HCT116 (cell line): ENCODE measurements around the gene LSS. TPM values are rescaled to one million over a fixed set of nuclear protein-coding genes. Genes with fewer than 3 reads are reported as not detected.

Source experiments
- ATAC-seq: fragments of 200-7000 bp; cut with Tn5 transposase; 2 replicates; pipeline ENCODE4 v1.9.1; 2020; ENCODE audit warnings: mild to moderate bottlenecking, moderate library complexity
- BruUV-seq: library from RNA; stranded (reverse); fragments of 400-500 nt; replicated peaks from 2 replicates; lab custom pipeline; 2021; lab: Mats Ljungman, UMichigan
- CTCF ChIA-PET: fragments of 300-600 bp; sonication (Branson Sonifier 250); formaldehyde crosslinking; loops from one replicate; lab custom pipeline; 2021; ENCODE audit warnings: antibody characterized with exemption; lab: Charles Lee
- POLR2A ChIA-PET: fragments of 300-600, 350-600 bp; sonication (Branson Sonifier 250); formaldehyde crosslinking; loops from one replicate; lab custom pipeline; 2021; ENCODE audit warnings: antibody characterized with exemption; lab: Charles Lee
- RAD21 ChIA-PET, 2 experiments: fragments of 300-600 bp; sonication (Branson Sonifier 250); formaldehyde crosslinking; loops; one replicate each; lab custom pipeline; 2023; ENCODE audit warnings: low total read pairs in 2 of 2; ENCODE audit not compliant: uncharacterized antibody in 2 of 2, unreplicated experiment in 2 of 2, low non-redundant PET in 1 of 2; lab: Charles Lee
- DNase-seq: peaks from one replicate; pipeline ENCODE4 v3.0.0-alpha.2; 2010; ENCODE audit warnings: low read depth, low spot score
- H2AFZ ChIP-seq: fragments of 200-600 bp; shearing (Covaris generic), sonication (generic); 2 replicates; pipeline ENCODE4 v1.6.1; 2017; ENCODE audit warnings: low read depth, mixed run types, mixed read lengths, antibody characterized with exemption, low read length; ENCODE audit not compliant: poor library complexity, severe bottlenecking
- H3K27ac ChIP-seq: 2 replicates; pipeline ENCODE4 v1.5.1; 2012; ENCODE audit warnings: low read depth, low read length
- H3K27me3 ChIP-seq: fragments of 200-600 bp; sonication (generic); 2 replicates; pipeline ENCODE4 v1.6.1; 2016; ENCODE audit warnings: mixed run types, low read length, mixed read lengths; ENCODE audit not compliant: insufficient read depth
- H3K36me3 ChIP-seq, 2 experiments: fragments of 200-500 bp in 1 of 2; fragments of 200-600 bp in 1 of 2; sonication (Bioruptor generic) in 1 of 2; sonication (generic) in 1 of 2; 2 replicates each; pipeline versions ENCODE4 v1.5.1 to v1.6.1; 2014 to 2016; ENCODE audit warnings: low read length in 2 of 2, inconsistent platforms in 1 of 2, mixed read lengths in 1 of 2, mixed run types in 1 of 2; ENCODE audit not compliant: insufficient read depth in 2 of 2, control insufficient read depth in 1 of 2
- H3K4me1 ChIP-seq, 2 experiments: fragments of 200-600 bp in 1 of 2; sonication (generic) in 1 of 2; 2 replicates each; pipeline versions ENCODE4 v1.5.1 to v1.6.1; 2012 to 2017; ENCODE audit warnings: low read length in 2 of 2, inconsistent platforms in 1 of 2, mild to moderate bottlenecking in 1 of 2, mixed read lengths in 1 of 2, mixed run types in 1 of 2, moderate library complexity in 1 of 2; ENCODE audit not compliant: insufficient read depth in 2 of 2, control insufficient read depth in 1 of 2
- H3K4me2 ChIP-seq: fragments of 200-600 bp; sonication (generic); 2 replicates; pipeline ENCODE4 v1.6.1; 2017; ENCODE audit warnings: mixed run types, low read length, mixed read lengths
- H3K4me3 ChIP-seq, 2 experiments: fragments of 200-600 bp in 1 of 2; sonication (generic) in 1 of 2; replicated peaks in 1 of 2; 2 replicates each; pipeline ENCODE4 v1.5.1; 2011 to 2016; ENCODE audit warnings: low read length in 2 of 2, control low read depth in 1 of 2, low read depth in 1 of 2, mild to moderate bottlenecking in 1 of 2, mixed read lengths in 1 of 2, mixed run types in 1 of 2
- H3K79me2 ChIP-seq: fragments of 200-600 bp; sonication (generic); 2 replicates; pipeline ENCODE4 v1.6.1; 2017; ENCODE audit warnings: mild to moderate bottlenecking, mixed run types, low read length, moderate library complexity, mixed read lengths; ENCODE audit not compliant: insufficient read depth
- H3K9ac ChIP-seq: fragments of 200-600 bp; sonication (generic); 2 replicates; pipeline ENCODE4 v1.6.1; 2016; ENCODE audit warnings: low read length, mixed read lengths
- H3K9me2 ChIP-seq: fragments of 200-600 bp; sonication (generic), shearing (Covaris generic); 2 replicates; pipeline ENCODE4 v1.6.1; 2017; ENCODE audit warnings: mixed run types, mild to moderate bottlenecking, moderate library complexity; ENCODE audit not compliant: insufficient read depth
- H3K9me3 ChIP-seq, 2 experiments: fragments of 200-500 bp in 1 of 2; fragments of 200-600 bp in 1 of 2; sonication (Bioruptor generic) in 1 of 2; sonication (generic) in 1 of 2; 2 replicates each; pipeline ENCODE4 v1.6.1; 2014 to 2017; ENCODE audit warnings: low read length in 2 of 2, mixed read lengths in 2 of 2, inconsistent platforms in 1 of 2, low read depth in 1 of 2, mild to moderate bottlenecking in 1 of 2, mixed run types in 1 of 2, moderate library complexity in 1 of 2; ENCODE audit not compliant: control insufficient read depth in 1 of 2, insufficient read depth in 1 of 2
- H4K20me1 ChIP-seq: fragments of 200-600 bp; sonication (generic), shearing (Covaris generic); 2 replicates; pipeline ENCODE4 v1.6.1; 2017; ENCODE audit warnings: mixed run types, mild to moderate bottlenecking, moderate library complexity; ENCODE audit not compliant: insufficient read depth
- ATF3 ChIP-seq: IDR thresholded peaks from 2 replicates; pipeline ENCODE4 v1.6.1; 2012
- CBX3 ChIP-seq: IDR thresholded peaks from 2 replicates; pipeline ENCODE4 v1.6.1; 2012; ENCODE audit warnings: low read depth
- CEBPB ChIP-seq: IDR thresholded peaks from 2 replicates; pipeline ENCODE4 v1.6.1; 2012; ENCODE audit warnings: low read depth
- EGR1 ChIP-seq: IDR thresholded peaks from 2 replicates; pipeline ENCODE4 v1.6.1; 2012; ENCODE audit warnings: low read depth
- EZH2 ChIP-seq: fragments of 200-600 bp; sonication (generic); IDR thresholded peaks from 2 replicates; pipeline ENCODE4 v1.6.1; 2017; ENCODE audit warnings: antibody characterized with exemption, mixed run types
- RAD21 ChIP-seq: IDR thresholded peaks from 2 replicates; pipeline ENCODE4 v1.6.1; 2012; ENCODE audit warnings: low read depth, mild to moderate bottlenecking
- SP1 ChIP-seq: IDR thresholded peaks from 2 replicates; pipeline ENCODE4 v1.6.1; 2012; ENCODE audit warnings: low read depth
- SRF ChIP-seq: IDR thresholded peaks from 2 replicates; pipeline ENCODE4 v1.6.1; 2012; ENCODE audit warnings: low read depth
- ZBTB33 ChIP-seq: IDR thresholded peaks from 2 replicates; pipeline ENCODE4 v1.6.1; 2011; ENCODE audit warnings: mild to moderate bottlenecking, low read length, moderate library complexity; ENCODE audit not compliant: insufficient replicate concordance; ENCODE audit errors: extremely low read depth
- intact Hi-C: fragments of 100-400 bp; cut with micrococcal nuclease; formaldehyde crosslinking; loops from 2 replicates; pipeline ENCODE4 v1.10.0; 2022
- total RNA-seq: library from RNA; stranded (reverse); gene quantifications from one replicate; pipeline ENCODE4 v1.2.1, GENCODE V29; 2021; ENCODE audit not compliant: unreplicated experiment

Gene LSS
- total RNA-seq, 1 experiment from 2014 or later: 44.7 TPM

- TF ChIP-seq ZBTB33: no peak
- TF ChIP-seq, all 23 proteins: peak for 0
Measured at GRCh38 chr21:46237474-46237873, 8.9 kb upstream of the LSS start (continued).

- no peak for DNase-seq
- CTCF ChIA-PET: no interaction called here
Measured at GRCh38 chr21:46234436-46234950, 5.9 kb upstream of the LSS start.

More at GRCh38 chr21:46234436-46234950, 5.9 kb upstream of the LSS start:
- no peak overlapping the region for H2AFZ ChIP-seq
- no peaks in the 10 kb centered on the region for H3K9me2 ChIP-seq
- H3K27me3 ChIP-seq: no peaks in the 10 kb centered on the region
- H4K20me1 ChIP-seq: no peaks in the 10 kb centered on the region; the same call in 1 of the 2 replicates
- H3K79me2 ChIP-seq: no peaks in the 10 kb centered on the region
- H3K4me2 ChIP-seq: no peak overlapping the region
- H3K36me3 ChIP-seq: peaks cover 38 to 43% of the 10 kb centered on the region in 2 experiments
- H3K4me3 ChIP-seq: no peak overlapping the region
- peaks cover 4 to 8% of the 10 kb centered on the region in 2 experiments for H3K4me1 ChIP-seq
- RAD21 ChIA-PET: no interaction called here
- no peak overlapping the region for H3K9ac ChIP-seq
- H3K27ac ChIP-seq: no peak overlapping the region
- no TSS peak for BruUV-seq
- no peak for ATAC-seq
- intact Hi-C loops: no loop called here
- no peak for TF ChIP-seq RAD21
- no peak for TF ChIP-seq CEBPB
- no peak for TF ChIP-seq EZH2
- TF ChIP-seq SP1: no peak
- TF ChIP-seq EGR1: no peak
- no peak for TF ChIP-seq ATF3
- no peak for TF ChIP-seq SRF
- no peak for TF ChIP-seq CBX3
- H3K9me3 ChIP-seq: no peaks in the 10 kb centered on the region
- POLR2A ChIA-PET: interaction anchor here (0.6 to 0.9 kb wide), 2 partner anchors 12 to 205 kb away, joined by 3 read pairs; no protein-coding TSS in a partner anchor
